HK-2 (cell line): Measurements from ENCODE around the gene ACSF3.
"Not testable (repeated sequence)": the region's sequence is repeated elsewhere in the genome, so short reads cannot be mapped to it uniquely, and the experiment has no call there.

ENCODE experiments used
- DNase-seq: peaks from one replicate; pipeline ENCODE4 v3.0.0-alpha.2; 2018; ENCODE audit not compliant: unreplicated experiment

ACSF3 gene

GRCh38 chr16:89055894-89056555 lies 37.6 kb upstream of the ACSF3 start:
- no peak for DNase-seq

- no peak for DNase-seq
Observed at GRCh38 chr16:89056592-89056991, 37.1 kb upstream of the ACSF3 start.

- DNase-seq = no peak
Observed at GRCh38 chr16:89057738-89058137, 35.9 kb upstream of the ACSF3 start.

GRCh38 chr16:89058812-89059211 lies 34.8 kb upstream of the ACSF3 start:
- DNase-seq = no peak

GRCh38 chr16:89060207-89060794 lies 33.4 kb upstream of the ACSF3 start:
- DNase-seq = no peak

- DNase-seq = no peak
Observed at GRCh38 chr16:89061086-89061485, 32.6 kb upstream of the ACSF3 start.

GRCh38 chr16:89061590-89062380 lies 31.9 kb upstream of the ACSF3 start:
- no peak for DNase-seq

GRCh38 chr16:89062389-89063345 lies 31.0 kb upstream of the ACSF3 start:
- no peak for DNase-seq

GRCh38 chr16:89063768-89064320 lies 29.8 kb upstream of the ACSF3 start:
- no peak for DNase-seq

GRCh38 chr16:89064606-89065457 lies 28.8 kb upstream of the ACSF3 start:
- no peak for DNase-seq

GRCh38 chr16:89065458-89065822 lies 28.2 kb upstream of the ACSF3 start:
- no peak for DNase-seq

- no peak for DNase-seq
Observed at GRCh38 chr16:89066721-89067120, 26.9 kb upstream of the ACSF3 start.

- no peak for DNase-seq
Observed at GRCh38 chr16:89067677-89068443, 25.8 kb upstream of the ACSF3 start.

GRCh38 chr16:89068814-89069616 lies 24.6 kb upstream of the ACSF3 start:
- not testable (repeated sequence) for DNase-seq

GRCh38 chr16:89069920-89070319 lies 23.7 kb upstream of the ACSF3 start:
- no peak for DNase-seq

GRCh38 chr16:89070590-89070989 lies 23.1 kb upstream of the ACSF3 start:
- DNase-seq = no peak

- no peak for DNase-seq
Observed at GRCh38 chr16:89071686-89072547, 21.7 kb upstream of the ACSF3 start.

GRCh38 chr16:89072548-89073130 lies 21.0 kb upstream of the ACSF3 start:
- DNase-seq = no peak
